Lower leg skin (tissue), 3 donors: ENCODE data around the gene NFIA.

ENCODE experiments used
- POLR2A ChIP-seq, 2 donors: fragments of 450-650 bp; IDR thresholded peaks; one replicate each; pipeline ENCODE4 v1.6.1; 2016 to 2017; ENCODE audit warnings: antibody characterized with exemption in 2 of 2, mild to moderate bottlenecking in 1 of 2, moderate library complexity in 1 of 2
- TF ChIP-seq, protein P1 (sequence below), 3 donors: fragments of 450-650 bp; IDR thresholded peaks; one replicate each; pipeline ENCODE4 v1.5.1; 2016; ENCODE audit warnings: antibody characterized with exemption in 3 of 3, mild to moderate bottlenecking in 3 of 3, moderate library complexity in 2 of 3

GRCh38 chr1:61244114-61244513, 161.8 kb downstream of the NFIA start:
- TF ChIP-seq, protein P1, sequence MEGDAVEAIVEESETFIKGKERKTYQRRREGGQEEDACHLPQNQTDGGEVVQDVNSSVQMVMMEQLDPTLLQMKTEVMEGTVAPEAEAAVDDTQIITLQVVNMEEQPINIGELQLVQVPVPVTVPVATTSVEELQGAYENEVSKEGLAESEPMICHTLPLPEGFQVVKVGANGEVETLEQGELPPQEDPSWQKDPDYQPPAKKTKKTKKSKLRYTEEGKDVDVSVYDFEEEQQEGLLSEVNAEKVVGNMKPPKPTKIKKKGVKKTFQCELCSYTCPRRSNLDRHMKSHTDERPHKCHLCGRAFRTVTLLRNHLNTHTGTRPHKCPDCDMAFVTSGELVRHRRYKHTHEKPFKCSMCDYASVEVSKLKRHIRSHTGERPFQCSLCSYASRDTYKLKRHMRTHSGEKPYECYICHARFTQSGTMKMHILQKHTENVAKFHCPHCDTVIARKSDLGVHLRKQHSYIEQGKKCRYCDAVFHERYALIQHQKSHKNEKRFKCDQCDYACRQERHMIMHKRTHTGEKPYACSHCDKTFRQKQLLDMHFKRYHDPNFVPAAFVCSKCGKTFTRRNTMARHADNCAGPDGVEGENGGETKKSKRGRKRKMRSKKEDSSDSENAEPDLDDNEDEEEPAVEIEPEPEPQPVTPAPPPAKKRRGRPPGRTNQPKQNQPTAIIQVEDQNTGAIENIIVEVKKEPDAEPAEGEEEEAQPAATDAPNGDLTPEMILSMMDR (IDR thresholded peaks at IDR 0.05) = no peak
- no peak for TF ChIP-seq POLR2A (IDR thresholded peaks at IDR 0.05)
